Testis (tissue), 3 donors: ENCODE results near the gene EXD3. TPM values are rescaled to one million over a fixed set of nuclear protein-coding genes. Genes with fewer than 3 reads are reported as not detected.

Source experiments
- DNase-seq: peaks from one replicate; pipeline ENCODE4 v3.0.0-alpha.2; 2019
- H3K27ac ChIP-seq, 2 donors: fragments of 200-600 bp; sonication (generic); one replicate each; pipeline ENCODE4 v1.5.1; 2019
- H3K27me3 ChIP-seq: fragments of 200-600 bp; sonication (generic); one replicate; pipeline ENCODE4 v1.5.1; 2019
- H3K36me3 ChIP-seq: fragments of 200-600 bp; sonication (generic); one replicate; pipeline ENCODE4 v1.5.1; 2017; ENCODE audit warnings: low read depth; ENCODE audit errors: missing control alignments
- H3K4me1 ChIP-seq: fragments of 200-600 bp; sonication (generic); one replicate; pipeline ENCODE4 v1.5.1; 2019
- H3K4me3 ChIP-seq, 2 donors: fragments of 200-600 bp; sonication (generic); one replicate each; pipeline ENCODE4 v1.5.1; 2017 to 2019
- H3K9me3 ChIP-seq: fragments of 200-600 bp; sonication (generic); one replicate; pipeline ENCODE4 v1.5.1; 2017
- CTCF ChIP-seq, 3 experiments: fragments of 450-650 bp in 2 of 3; fragments of 200-600 bp in 1 of 3; sonication (generic) in 1 of 3; IDR thresholded peaks; one replicate each; pipeline ENCODE4 v1.5.1; 2016 to 2019; ENCODE audit warnings: antibody characterized with exemption in 3 of 3, mild to moderate bottlenecking in 2 of 3, moderate library complexity in 1 of 3
- POLR2A ChIP-seq: fragments of 450-650 bp; IDR thresholded peaks from one replicate; pipeline ENCODE4 v1.6.1; 2017; ENCODE audit warnings: antibody characterized with exemption, mild to moderate bottlenecking, moderate library complexity
- WGBS, 2 donors: methylation state at CpG; one replicate each; pipeline ENCODE4 v1.1.5; 2018; 5-methylcytosine and 5-hydroxymethylcytosine counted together
- intact Hi-C: fragments of 100-400 bp; cut with DNase I; formaldehyde crosslinking; loops from one replicate; pipeline ENCODE4 v1.15.1; 2023; ENCODE audit warnings: low total_unique reads
- polyA plus RNA-seq: library from polyadenylated mRNA; stranded (reverse); fragments of 350-450 nt; fragmentation: Illumina TruSeq; extraction: RNeasy Lipid Tissue Mini Kit (QIAGEN cat#74804); gene quantifications from one replicate; pipeline ENCODE4 v1.2.3, GENCODE V29; 2014; ENCODE audit warnings: low read depth, low replicate concordance; ENCODE audit not compliant: insufficient read depth
- total RNA-seq, 2 donors: library from RNA; depleted of rRNA; stranded (reverse); fragments of >200 nt; gene quantifications; one replicate each; pipeline ENCODE4 v1.2.3, GENCODE V29; 2016

The EXD3 gene
- total and polyA plus RNA-seq, 3 donors from 2014 or later = 8.9 to 24.5 (median 15.5) TPM

- Histone ChIP-seq H3K27me3 (no peaks in the 10 kb centered on the region), H3K27ac (peak overlapping the region; percentile 18 to 30), H3K4me1 (peaks cover 13% of the 10 kb centered on the region), H3K4me3 (peak overlapping the region; percentile 24 to 48), H3K36me3 (no peaks in the 10 kb centered on the region), H3K9me3 (no peaks in the 10 kb centered on the region)
- DNase-seq = no peak
- intact Hi-C loops = loop anchor here (10.0 kb wide), 1 partner anchor 89 kb away; no protein-coding TSS in a partner anchor
- TF ChIP-seq POLR2A = no peak
- no peak for TF ChIP-seq CTCF (IDR thresholded peaks at IDR 0.05)
- 19 to 20% methylated on average over 15 to 18 of the region's 18 CpGs for WGBS, 2 donors
Observed at GRCh38 chr9:137315581-137316011, 107.4 kb downstream of the EXD3 start.

- intact Hi-C loops = loop anchor here (10.0 kb wide), 1 partner anchor 90 kb away; no protein-coding TSS in a partner anchor
- 58 to 76% methylated on average over 5 to 35 of the region's 42 CpGs for WGBS, 2 donors
- no peak for DNase-seq
- Histone ChIP-seq H3K27ac (no peak overlapping the region), H3K4me1 (peaks cover 13% of the 10 kb centered on the region), H3K4me3 (no peak overlapping the region), H3K9me3 (no peaks in the 10 kb centered on the region), H3K27me3 (no peaks in the 10 kb centered on the region), H3K36me3 (no peaks in the 10 kb centered on the region)
- TF ChIP-seq POLR2A (no peak), CTCF (IDR thresholded peaks at IDR 0.05) (no peak)
Observed at GRCh38 chr9:137314561-137315560, 108.1 kb downstream of the EXD3 start.

GRCh38 chr9:137313956-137314560 is 108.9 kb downstream of the EXD3 start:
- intact Hi-C loops = loop anchor here (10.0 kb wide), 1 partner anchor 91 kb away; no protein-coding TSS in a partner anchor
- DNase-seq = no peak
- Histone ChIP-seq H3K4me3 (no peak overlapping the region), H3K9me3 (no peaks in the 10 kb centered on the region), H3K27ac (no peak overlapping the region), H3K27me3 (no peaks in the 10 kb centered on the region), H3K4me1 (peaks cover 13% of the 10 kb centered on the region), H3K36me3 (no peaks in the 10 kb centered on the region)
- WGBS, 2 donors = 81 to 85% methylated on average over 12 to 24 of the region's 24 CpGs
- TF ChIP-seq CTCF (IDR thresholded peaks at IDR 0.05) = no peak
- TF ChIP-seq POLR2A = no peak

- WGBS, 2 donors = 86% methylated on average over 4 to 9 of the region's 9 CpGs
- TF ChIP-seq POLR2A (no peak), CTCF (IDR thresholded peaks at IDR 0.05) (no peak)
Observed at GRCh38 chr9:137313326-137313936, 109.5 kb downstream of the EXD3 start.

More at GRCh38 chr9:137313326-137313936, 109.5 kb downstream of the EXD3 start:
- H3K4me3 ChIP-seq = no peak overlapping the region
- no peaks in the 10 kb centered on the region for H3K9me3 ChIP-seq
- no peak for DNase-seq
- no peak overlapping the region for H3K27ac ChIP-seq
- no peaks in the 10 kb centered on the region for H3K36me3 ChIP-seq
- intact Hi-C loops = loop anchor here (10.0 kb wide), 1 partner anchor 91 kb away; no protein-coding TSS in a partner anchor
- H3K4me1 ChIP-seq = peaks cover 13% of the 10 kb centered on the region
- H3K27me3 ChIP-seq = no peaks in the 10 kb centered on the region
